ENCODE results near the gene SNX30. TPM values are rescaled to one million over a fixed set of nuclear protein-coding genes. Genes with fewer than 3 reads are reported as not detected.
"Not testable (repeated sequence)": the region's sequence is repeated elsewhere in the genome, so short reads cannot be mapped to it uniquely, and the experiment has no call there.

Gene SNX30
- total RNA-seq, 1 donor from 2014 or later, result 7.9 TPM

- no peak for DNase-seq (ENCODE audit: extremely low spot score in 2 of 2)
- intact Hi-C loops (cut with DNase I), result no loop called here
- TF ChIP-seq POLR2AphosphoS5 (IDR thresholded peaks at IDR 0.05; ENCODE audit: insufficient read depth in 1 of 2, low read depth in 1 of 2) (no peak), POLR2A (IDR thresholded peaks at IDR 0.05) (no peak), CTCF (IDR thresholded peaks at IDR 0.05) (no peak)
Observed at GRCh38 chr9:112720113-112720780, 30.3 kb upstream of the SNX30 start.

GRCh38 chr9:112722749-112723148 lies 27.8 kb upstream of the SNX30 start:
- intact Hi-C loops (cut with DNase I); H3K36me3 ChIP-seq; H3K4me1 ChIP-seq; DNase-seq (ENCODE audit: extremely low spot score in 2 of 2); H3K27me3 ChIP-seq; H3K27ac ChIP-seq; H3K4me3 ChIP-seq; H3K9me3 ChIP-seq: not testable (repeated sequence)

More at GRCh38 chr9:112720113-112720780, 30.3 kb upstream of the SNX30 start:
- H3K36me3 ChIP-seq, result no peaks in the 10 kb centered on the region
- no peak overlapping the region for H3K4me3 ChIP-seq
- no peak overlapping the region for H3K27ac ChIP-seq
- peaks cover 22% of the 10 kb centered on the region for H3K4me1 ChIP-seq
- no peaks in the 10 kb centered on the region for H3K27me3 ChIP-seq
- H3K9me3 ChIP-seq, result no peaks in the 10 kb centered on the region

GRCh38 chr9:112725961-112726360 lies 24.6 kb upstream of the SNX30 start:
- H3K27me3 ChIP-seq, result no peaks in the 10 kb centered on the region
- no peak overlapping the region for H3K27ac ChIP-seq
- H3K9me3 ChIP-seq, result no peaks in the 10 kb centered on the region
- no peak overlapping the region for H3K4me3 ChIP-seq
- H3K36me3 ChIP-seq, result no peaks in the 10 kb centered on the region
- TF ChIP-seq POLR2A (IDR thresholded peaks at IDR 0.05) (no peak), CTCF (IDR thresholded peaks at IDR 0.05) (no peak), POLR2AphosphoS5 (IDR thresholded peaks at IDR 0.05; ENCODE audit: insufficient read depth in 1 of 2, low read depth in 1 of 2) (no peak)
- H3K4me1 ChIP-seq, result no peaks in the 10 kb centered on the region
- intact Hi-C loops (cut with DNase I), result no loop called here
- no peak for DNase-seq (ENCODE audit: extremely low spot score in 2 of 2)

GRCh38 chr9:112726428-112726827 lies 24.1 kb upstream of the SNX30 start:
- Histone ChIP-seq H3K9me3 (no peaks in the 10 kb centered on the region), H3K27ac (no peak overlapping the region), H3K27me3 (no peaks in the 10 kb centered on the region), H3K4me1 (no peaks in the 10 kb centered on the region), H3K36me3 (no peaks in the 10 kb centered on the region), H3K4me3 (no peak overlapping the region)
- TF ChIP-seq POLR2AphosphoS5 (IDR thresholded peaks at IDR 0.05; ENCODE audit: insufficient read depth in 1 of 2, low read depth in 1 of 2) (no peak), POLR2A (IDR thresholded peaks at IDR 0.05) (no peak), CTCF (IDR thresholded peaks at IDR 0.05) (no peak)
- intact Hi-C loops (cut with DNase I), result no loop called here
- DNase-seq (ENCODE audit: extremely low spot score in 2 of 2), result no peak

GRCh38 chr9:112728401-112728800 lies 22.2 kb upstream of the SNX30 start:
- DNase-seq (ENCODE audit: extremely low spot score in 2 of 2), result no peak
- Histone ChIP-seq H3K9me3 (no peaks in the 10 kb centered on the region), H3K36me3 (no peaks in the 10 kb centered on the region), H3K4me3 (no peak overlapping the region), H3K4me1 (no peaks in the 10 kb centered on the region), H3K27me3 (no peaks in the 10 kb centered on the region), H3K27ac (no peak overlapping the region)
- intact Hi-C loops (cut with DNase I), result no loop called here
- TF ChIP-seq POLR2AphosphoS5 (IDR thresholded peaks at IDR 0.05; ENCODE audit: insufficient read depth in 1 of 2, low read depth in 1 of 2), result no peak

- Histone ChIP-seq H3K27ac (no peak overlapping the region), H3K4me1 (no peaks in the 10 kb centered on the region), H3K4me3 (no peak overlapping the region), H3K36me3 (no peaks in the 10 kb centered on the region), H3K9me3 (no peaks in the 10 kb centered on the region), H3K27me3 (no peaks in the 10 kb centered on the region)
- intact Hi-C loops (cut with DNase I), result no loop called here
- no peak for TF ChIP-seq POLR2A (IDR thresholded peaks at IDR 0.05)
- TF ChIP-seq CTCF (IDR thresholded peaks at IDR 0.05), result no peak
- no peak for TF ChIP-seq POLR2AphosphoS5 (IDR thresholded peaks at IDR 0.05; ENCODE audit: insufficient read depth in 1 of 2, low read depth in 1 of 2)
- no peak for DNase-seq (ENCODE audit: extremely low spot score in 2 of 2)
Observed at GRCh38 chr9:112731971-112732370, 18.6 kb upstream of the SNX30 start.

All from vagina (tissue), 2 donors.